ENCODE results near the gene SVIL.

DNA sequence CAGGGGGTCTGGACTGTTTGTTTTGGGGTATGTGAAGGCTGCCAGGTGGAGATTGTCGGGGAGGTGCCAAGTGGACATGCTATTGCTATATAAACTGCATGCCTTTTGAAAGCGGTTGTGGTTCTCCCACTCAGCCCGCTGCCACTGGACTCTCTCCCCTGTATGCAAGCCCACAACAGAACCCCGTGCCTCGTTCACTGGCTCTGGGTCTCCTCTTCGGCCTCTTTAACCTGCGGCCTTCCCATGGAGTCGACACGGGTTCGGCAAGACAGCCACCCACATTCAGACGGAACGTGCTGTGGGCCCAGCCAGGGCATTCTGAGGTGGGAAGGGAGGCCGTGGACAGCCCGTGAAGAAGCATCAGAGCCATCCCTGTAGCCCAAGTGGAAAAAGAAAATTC is 50.3 kb downstream of the SVIL start:
- TF ChIP-seq, protein P1, sequence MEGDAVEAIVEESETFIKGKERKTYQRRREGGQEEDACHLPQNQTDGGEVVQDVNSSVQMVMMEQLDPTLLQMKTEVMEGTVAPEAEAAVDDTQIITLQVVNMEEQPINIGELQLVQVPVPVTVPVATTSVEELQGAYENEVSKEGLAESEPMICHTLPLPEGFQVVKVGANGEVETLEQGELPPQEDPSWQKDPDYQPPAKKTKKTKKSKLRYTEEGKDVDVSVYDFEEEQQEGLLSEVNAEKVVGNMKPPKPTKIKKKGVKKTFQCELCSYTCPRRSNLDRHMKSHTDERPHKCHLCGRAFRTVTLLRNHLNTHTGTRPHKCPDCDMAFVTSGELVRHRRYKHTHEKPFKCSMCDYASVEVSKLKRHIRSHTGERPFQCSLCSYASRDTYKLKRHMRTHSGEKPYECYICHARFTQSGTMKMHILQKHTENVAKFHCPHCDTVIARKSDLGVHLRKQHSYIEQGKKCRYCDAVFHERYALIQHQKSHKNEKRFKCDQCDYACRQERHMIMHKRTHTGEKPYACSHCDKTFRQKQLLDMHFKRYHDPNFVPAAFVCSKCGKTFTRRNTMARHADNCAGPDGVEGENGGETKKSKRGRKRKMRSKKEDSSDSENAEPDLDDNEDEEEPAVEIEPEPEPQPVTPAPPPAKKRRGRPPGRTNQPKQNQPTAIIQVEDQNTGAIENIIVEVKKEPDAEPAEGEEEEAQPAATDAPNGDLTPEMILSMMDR (IDR thresholded peaks at IDR 0.05; ENCODE audit: low read length) = no peak
- TF ChIP-seq EZH2 (optimal IDR thresholded peaks at IDR 0.05; ENCODE audit: low read depth, low read length) (no peak), EZH2phosphoT487 (IDR thresholded peaks at IDR 0.05; ENCODE audit: low read length) (no peak)

Data from MM.1S (cell line).